Astrocyte of the spinal cord (primary cell): ENCODE data around the gene CAMK2A.

Experiments
- DNase-seq: peaks from one replicate; pipeline ENCODE4 v3.0.0; 2011; ENCODE audit warnings: low read depth, low spot score
- H3K4me3 ChIP-seq: 2 replicates; pipeline ENCODE4 v1.5.1; 2011; ENCODE audit warnings: low read depth, mild to moderate bottlenecking, low read length, moderate library complexity
- in situ Hi-C: cut with HindIII; loops from 2 replicates; pipeline ENCODE4 v1.10.0; 2017; ENCODE audit warnings: low sequenced_read_pairs
- TF ChIP-seq, protein P1 (sequence below): IDR thresholded peaks from 2 replicates; pipeline ENCODE4 v1.5.1; 2012; ENCODE audit warnings: low read depth, mild to moderate bottlenecking, low read length, inconsistent platforms

CAMK2A gene

DNA sequence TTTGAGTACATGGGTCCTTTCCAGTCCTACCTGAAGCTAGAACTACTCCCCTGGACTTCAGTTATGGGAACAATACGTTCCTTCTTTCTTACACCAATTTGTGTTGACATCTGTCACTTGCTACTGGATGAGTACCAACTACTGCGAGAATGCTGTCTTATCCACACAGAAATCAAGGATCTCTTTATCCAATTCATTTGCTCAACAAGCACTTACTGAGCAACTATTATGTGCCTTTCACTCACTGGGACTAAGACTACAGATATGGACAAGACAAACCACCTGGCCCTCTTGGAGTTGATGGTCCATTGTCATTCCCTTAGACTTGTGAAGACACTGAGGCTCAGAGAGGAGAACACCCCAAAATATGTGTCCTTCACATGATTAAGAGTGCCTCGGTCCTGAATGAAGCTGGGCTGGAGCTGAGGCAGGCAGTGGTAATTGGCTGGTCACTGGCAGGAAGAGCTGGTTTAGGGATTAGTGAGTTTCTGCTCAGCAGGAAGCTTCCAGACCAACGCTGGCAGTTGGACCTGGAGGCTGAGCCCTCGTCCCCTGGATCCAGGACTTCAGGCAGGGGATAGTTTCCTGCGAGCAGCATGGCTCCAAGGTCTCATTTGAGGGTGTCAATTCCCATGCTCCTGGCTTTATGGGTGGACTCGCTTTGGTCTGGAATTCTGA lies 21.6 kb upstream of the CAMK2A start:
- H3K4me3 ChIP-seq, result no peak overlapping the region
- TF ChIP-seq, protein P1, sequence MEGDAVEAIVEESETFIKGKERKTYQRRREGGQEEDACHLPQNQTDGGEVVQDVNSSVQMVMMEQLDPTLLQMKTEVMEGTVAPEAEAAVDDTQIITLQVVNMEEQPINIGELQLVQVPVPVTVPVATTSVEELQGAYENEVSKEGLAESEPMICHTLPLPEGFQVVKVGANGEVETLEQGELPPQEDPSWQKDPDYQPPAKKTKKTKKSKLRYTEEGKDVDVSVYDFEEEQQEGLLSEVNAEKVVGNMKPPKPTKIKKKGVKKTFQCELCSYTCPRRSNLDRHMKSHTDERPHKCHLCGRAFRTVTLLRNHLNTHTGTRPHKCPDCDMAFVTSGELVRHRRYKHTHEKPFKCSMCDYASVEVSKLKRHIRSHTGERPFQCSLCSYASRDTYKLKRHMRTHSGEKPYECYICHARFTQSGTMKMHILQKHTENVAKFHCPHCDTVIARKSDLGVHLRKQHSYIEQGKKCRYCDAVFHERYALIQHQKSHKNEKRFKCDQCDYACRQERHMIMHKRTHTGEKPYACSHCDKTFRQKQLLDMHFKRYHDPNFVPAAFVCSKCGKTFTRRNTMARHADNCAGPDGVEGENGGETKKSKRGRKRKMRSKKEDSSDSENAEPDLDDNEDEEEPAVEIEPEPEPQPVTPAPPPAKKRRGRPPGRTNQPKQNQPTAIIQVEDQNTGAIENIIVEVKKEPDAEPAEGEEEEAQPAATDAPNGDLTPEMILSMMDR, result no peak
- in situ Hi-C loops, result no loop called here
- DNase-seq, result no peak

DNA sequence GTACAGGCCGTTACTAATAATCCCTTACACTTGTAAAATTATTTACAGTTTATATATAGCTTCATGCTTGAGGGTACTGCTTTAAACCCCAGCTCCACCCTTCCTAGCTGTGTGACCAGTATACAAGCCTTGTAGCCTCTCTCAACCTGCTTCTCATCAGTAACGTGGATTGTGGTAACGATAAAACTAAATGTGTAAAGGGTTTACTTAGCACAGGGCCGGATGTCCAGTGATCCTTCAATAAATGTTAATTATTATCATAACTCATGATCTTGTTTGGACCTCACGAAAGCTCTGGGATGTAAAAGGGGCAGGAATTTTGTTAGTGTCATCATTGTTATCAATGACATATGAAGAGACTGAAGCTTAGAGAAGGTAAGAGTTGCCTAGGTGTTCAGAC lies 20.7 kb upstream of the CAMK2A start:
- H3K4me3 ChIP-seq, result no peak overlapping the region
- DNase-seq, result no peak
- TF ChIP-seq, protein P1, result no peak
- in situ Hi-C loops, result no loop called here

DNA sequence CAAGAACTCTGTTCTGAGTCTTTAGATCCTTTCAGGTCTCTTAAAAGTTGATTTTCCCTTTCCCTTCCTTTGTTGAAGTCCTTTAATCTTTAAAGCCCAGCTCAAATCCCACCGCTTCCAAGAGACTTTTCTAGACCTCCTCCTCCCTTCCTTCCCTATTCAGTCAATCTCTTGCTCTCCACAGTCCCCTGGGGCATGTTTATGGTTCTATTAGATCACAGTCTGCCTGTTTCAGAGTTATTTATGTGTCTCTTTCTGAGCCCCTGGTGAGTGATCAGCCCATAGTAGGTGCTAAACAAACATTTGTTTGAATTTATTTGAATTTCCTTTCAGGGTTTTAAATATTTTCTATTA lies 20.3 kb upstream of the CAMK2A start:
- in situ Hi-C loops, result no loop called here
- TF ChIP-seq, protein P1, result no peak
- H3K4me3 ChIP-seq, result no peak overlapping the region
- DNase-seq, result no peak

DNA sequence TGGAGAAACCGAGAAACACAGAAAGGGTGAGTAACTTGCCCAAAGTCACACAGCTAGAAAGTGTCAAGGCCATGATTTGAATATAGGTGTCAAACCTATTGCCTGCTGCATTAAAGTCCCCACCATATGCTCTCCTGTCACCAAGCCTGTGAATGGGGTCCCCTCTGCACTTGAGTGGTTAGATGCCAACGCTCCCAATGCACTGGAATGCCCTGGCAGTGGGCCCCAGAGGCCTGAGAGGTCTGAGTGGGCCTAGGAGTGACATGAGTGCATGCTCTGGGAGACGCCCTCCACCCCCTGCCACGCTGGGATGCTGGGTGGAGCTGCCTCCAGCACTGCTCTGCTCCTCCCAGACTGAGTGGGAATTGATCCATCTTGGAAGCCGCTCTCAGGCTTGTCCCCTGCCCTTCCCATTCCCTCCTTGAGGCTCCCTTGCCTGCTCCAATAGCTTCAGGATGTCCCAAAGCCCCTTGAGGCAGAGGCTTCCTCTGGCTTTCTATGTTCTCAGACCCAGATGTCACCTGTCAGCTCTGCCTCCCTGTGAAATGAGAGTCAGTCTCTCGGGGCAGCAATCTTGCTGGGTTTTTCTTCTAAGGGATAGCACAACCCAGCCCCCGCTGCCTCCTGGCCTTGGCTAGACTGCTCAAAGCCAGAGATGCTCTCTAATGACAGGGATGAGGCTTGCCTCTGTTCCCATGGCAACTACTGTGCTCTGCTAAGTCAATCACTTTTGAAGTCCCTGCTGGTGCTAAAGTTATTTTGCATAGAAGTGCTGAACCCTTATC lies 19.7 kb upstream of the CAMK2A start:
- no peak for DNase-seq
- in situ Hi-C loops, result no loop called here
- H3K4me3 ChIP-seq, result no peak overlapping the region
- TF ChIP-seq, protein P1, result no peak

DNA sequence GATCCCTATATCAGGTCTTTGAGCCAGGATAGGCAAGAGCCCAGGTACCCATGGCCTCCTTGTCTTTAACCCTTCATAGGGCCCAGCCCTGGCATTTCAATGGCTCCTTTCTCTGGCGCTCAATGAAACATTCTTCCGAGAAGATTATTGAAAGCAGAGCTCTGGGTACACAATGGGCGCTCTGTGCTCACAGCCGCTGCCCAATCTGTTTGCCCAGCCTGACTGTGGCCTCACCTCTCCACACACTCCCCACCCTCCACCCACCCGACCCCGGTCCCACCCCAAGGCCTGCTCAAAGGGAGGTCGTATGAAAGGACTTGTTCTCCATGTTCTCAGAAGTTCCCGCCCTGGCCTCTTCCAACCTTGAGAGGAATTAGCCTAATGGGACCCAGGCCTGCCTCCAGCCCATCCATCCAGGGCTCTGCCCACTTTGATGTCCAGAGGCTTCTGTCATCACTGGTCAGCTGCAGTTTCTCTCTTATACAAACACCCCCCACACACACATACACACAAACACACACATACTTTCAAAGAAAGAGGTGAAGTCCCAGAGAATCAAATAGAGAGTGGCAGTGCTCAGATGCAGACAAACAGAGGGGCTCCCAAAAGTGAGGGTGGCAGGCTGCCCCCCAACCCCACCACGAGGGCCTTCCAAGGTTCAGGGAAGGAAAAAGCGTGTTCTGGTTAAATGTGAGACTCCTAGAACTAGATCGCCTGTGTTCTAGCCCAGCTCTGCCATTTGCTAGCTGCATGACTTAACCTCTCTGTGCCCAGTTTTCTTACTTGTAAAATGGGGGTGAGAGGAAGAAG lies 18.2 kb upstream of the CAMK2A start:
- DNase-seq, result no peak
- in situ Hi-C loops, result no loop called here
- no peak overlapping the region for H3K4me3 ChIP-seq
- TF ChIP-seq, protein P1, result no peak

DNA sequence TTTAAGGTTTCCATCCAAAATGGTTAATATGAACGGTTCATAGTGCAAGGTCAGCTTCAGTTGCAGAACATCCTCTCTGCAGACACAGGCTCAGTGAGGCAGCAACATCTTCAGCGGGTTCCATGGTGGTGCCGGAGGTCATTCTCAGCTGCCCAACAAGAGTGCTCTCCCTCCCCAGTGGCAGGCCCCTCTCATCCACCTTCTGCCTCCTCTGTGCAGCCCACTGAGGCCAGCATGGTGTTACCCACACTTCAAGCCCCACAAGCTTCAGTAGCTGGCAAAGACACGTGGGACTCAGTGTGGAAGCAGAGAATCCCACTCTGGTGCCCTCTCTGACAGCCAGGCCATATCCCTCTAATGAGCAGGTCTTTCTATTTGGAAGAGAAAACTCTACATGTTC lies 17.2 kb upstream of the CAMK2A start:
- in situ Hi-C loops, result no loop called here
- TF ChIP-seq, protein P1, result no peak
- no peak for DNase-seq
- no peak overlapping the region for H3K4me3 ChIP-seq
